ENCODE results near the gene LUZP2.

GRCh38 chr11:24598641-24599040 lies 101.8 kb downstream of the LUZP2 start:
- TF ChIP-seq YY1 (IDR thresholded peaks at IDR 0.05; ENCODE audit: low read depth, low read length) (no peak), CTCF (IDR thresholded peaks at IDR 0.05; ENCODE audit: control extremely low read depth in 1 of 3, insufficient read depth in 1 of 3, low read depth in 1 of 3, low read length in 3 of 3) (no peak), NRF1 (IDR thresholded peaks at IDR 0.05; ENCODE audit: low read depth, low read length) (no peak), GTF2F1 (IDR thresholded peaks at IDR 0.05; ENCODE audit: borderline replicate concordance, low read depth, low read length) (no peak)

All from H1 (cell line).